Stimulated activated naive B cell treated with anti-CD40 and anti-IgM and Interleukin-4, amounts not matched to agents 10 μg/mL and 1 μg/mL and 100 μg/mL, for 72 hours (primary cell): ENCODE data around the gene SNRPB.

Experiments used
- ATAC-seq, 2 donors: fragments of 150-1000 bp; cut with Tn5 transposase; replicated peaks; 2 replicates each; pipeline ENCODE4 v1.10.0; 2021; ENCODE audit warnings: moderate library complexity in 1 of 2
- DNase-seq: peaks from one replicate; pipeline ENCODE4 v3.0.0; 2021
- H3K27ac Mint-ChIP-seq: one replicate; pipeline ENCODE4 v1.8.0; 2022; ENCODE audit warnings: mild to moderate bottlenecking, mixed read lengths
- H3K27me3 Mint-ChIP-seq, 2 donors: one replicate each; pipeline ENCODE4 v1.8.0; 2022; ENCODE audit warnings: mixed read lengths in 2 of 2
- H3K36me3 Mint-ChIP-seq, 2 donors: one replicate each; pipeline ENCODE4 v1.8.0; 2022; ENCODE audit warnings: mixed read lengths in 2 of 2, mild to moderate bottlenecking in 1 of 2
- H3K4me1 Mint-ChIP-seq, 2 donors: one replicate each; pipeline ENCODE4 v1.8.0; 2022; ENCODE audit warnings: mixed read lengths in 2 of 2, mild to moderate bottlenecking in 1 of 2
- H3K4me3 Mint-ChIP-seq, 2 donors: one replicate each; pipeline ENCODE4 v1.8.0; 2022; ENCODE audit warnings: mild to moderate bottlenecking in 2 of 2, mixed read lengths in 2 of 2, moderate library complexity in 1 of 2
- H3K9me3 Mint-ChIP-seq, 2 donors: one replicate each; pipeline ENCODE4 v1.8.0; 2022; ENCODE audit warnings: mixed read lengths in 2 of 2, mild to moderate bottlenecking in 1 of 2

Gene SNRPB

DNA sequence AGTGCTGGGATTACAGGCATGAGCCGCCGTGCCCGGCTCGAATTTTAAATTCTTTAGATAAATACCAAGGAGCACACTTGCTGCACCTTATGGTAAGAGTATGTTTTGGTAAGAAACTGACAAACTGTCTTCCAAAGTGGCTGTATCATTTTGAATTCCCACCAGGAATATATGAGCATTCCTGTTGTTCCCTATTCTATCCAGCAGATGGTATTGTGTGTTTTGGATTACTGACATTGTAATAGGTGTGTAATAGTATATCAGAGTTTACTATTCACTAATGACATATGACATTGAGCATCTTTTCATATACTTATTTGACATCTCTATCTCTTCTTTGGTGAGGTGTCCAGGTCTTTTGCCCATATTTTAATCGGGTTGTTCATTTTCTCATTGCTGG is 49.3 kb downstream of the SNRPB start:
- Mint-ChIP-seq H3K27me3 (peaks cover 19 to 42% of the 10 kb centered on the region in 2 donors), H3K27ac (no peak overlapping the region), H3K4me3 (no peak overlapping the region), H3K36me3 (no peaks in the 10 kb centered on the region), H3K9me3 (no peaks in the 10 kb centered on the region), H3K4me1 (no peaks in the 10 kb centered on the region)
- DNase-seq = no peak
- no peak for ATAC-seq

DNA sequence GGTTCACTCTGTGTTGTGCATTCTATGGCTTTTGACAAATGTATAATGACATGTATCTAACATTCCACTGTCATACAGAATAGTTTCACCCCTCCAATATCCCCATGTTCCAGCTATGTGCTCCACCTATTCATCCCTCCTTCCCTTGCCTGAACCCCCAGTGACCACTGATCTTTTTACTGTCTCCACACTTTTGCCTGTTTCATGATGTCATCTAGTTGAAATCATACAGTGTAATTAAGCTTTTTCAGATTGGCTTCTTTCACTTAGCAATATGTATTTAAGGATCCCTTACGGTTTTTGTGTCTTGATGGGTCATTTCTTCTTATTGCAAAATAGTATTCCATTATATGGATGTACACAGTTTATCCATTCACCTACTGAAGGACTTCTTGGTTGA is 50.1 kb downstream of the SNRPB start:
- no peak for ATAC-seq
- no peaks in the 10 kb centered on the region for H3K4me1 Mint-ChIP-seq
- DNase-seq = no peak
- H3K36me3 Mint-ChIP-seq = no peaks in the 10 kb centered on the region
- no peak overlapping the region for H3K4me3 Mint-ChIP-seq
- H3K27me3 Mint-ChIP-seq = peaks cover 20 to 39% of the 10 kb centered on the region in 2 donors
- H3K9me3 Mint-ChIP-seq = no peaks in the 10 kb centered on the region
- H3K27ac Mint-ChIP-seq = no peak overlapping the region

DNA sequence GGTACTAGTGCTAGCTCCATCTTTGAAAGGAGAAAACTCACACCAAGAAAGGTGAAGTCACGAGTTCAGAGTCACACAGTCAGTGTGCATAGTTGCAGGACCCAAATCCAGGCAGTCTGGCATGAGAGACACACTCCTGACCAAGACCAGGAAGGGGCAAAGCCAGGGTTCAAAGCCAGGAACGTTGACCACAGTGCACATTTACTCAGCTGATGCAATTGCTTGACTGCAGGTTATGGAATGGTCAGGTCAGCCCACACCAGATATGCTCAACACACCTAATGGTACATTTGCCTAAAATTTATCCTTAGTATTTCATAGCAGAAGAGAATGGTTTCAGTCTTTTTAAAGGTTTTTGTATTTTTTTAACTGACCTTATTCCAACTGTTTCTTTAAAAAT is 52.2 kb downstream of the SNRPB start:
- Mint-ChIP-seq H3K27me3 (peaks cover 27 to 47% of the 10 kb centered on the region in 2 donors), H3K4me3 (no peak overlapping the region), H3K36me3 (no peaks in the 10 kb centered on the region), H3K27ac (no peak overlapping the region), H3K4me1 (no peaks in the 10 kb centered on the region), H3K9me3 (no peaks in the 10 kb centered on the region)
- DNase-seq = no peak
- ATAC-seq = no peak

- no peak overlapping the region for H3K4me3 Mint-ChIP-seq
- peaks cover 27 to 46% of the 10 kb centered on the region in 2 donors for H3K27me3 Mint-ChIP-seq
- no peaks in the 10 kb centered on the region for H3K9me3 Mint-ChIP-seq
- no peaks in the 10 kb centered on the region for H3K36me3 Mint-ChIP-seq
- ATAC-seq = no peak
- no peak for DNase-seq
- H3K4me1 Mint-ChIP-seq = no peaks in the 10 kb centered on the region
- no peak overlapping the region for H3K27ac Mint-ChIP-seq
Measured at GRCh38 chr20:2417213-2417541, 53.4 kb downstream of the SNRPB start.

DNA sequence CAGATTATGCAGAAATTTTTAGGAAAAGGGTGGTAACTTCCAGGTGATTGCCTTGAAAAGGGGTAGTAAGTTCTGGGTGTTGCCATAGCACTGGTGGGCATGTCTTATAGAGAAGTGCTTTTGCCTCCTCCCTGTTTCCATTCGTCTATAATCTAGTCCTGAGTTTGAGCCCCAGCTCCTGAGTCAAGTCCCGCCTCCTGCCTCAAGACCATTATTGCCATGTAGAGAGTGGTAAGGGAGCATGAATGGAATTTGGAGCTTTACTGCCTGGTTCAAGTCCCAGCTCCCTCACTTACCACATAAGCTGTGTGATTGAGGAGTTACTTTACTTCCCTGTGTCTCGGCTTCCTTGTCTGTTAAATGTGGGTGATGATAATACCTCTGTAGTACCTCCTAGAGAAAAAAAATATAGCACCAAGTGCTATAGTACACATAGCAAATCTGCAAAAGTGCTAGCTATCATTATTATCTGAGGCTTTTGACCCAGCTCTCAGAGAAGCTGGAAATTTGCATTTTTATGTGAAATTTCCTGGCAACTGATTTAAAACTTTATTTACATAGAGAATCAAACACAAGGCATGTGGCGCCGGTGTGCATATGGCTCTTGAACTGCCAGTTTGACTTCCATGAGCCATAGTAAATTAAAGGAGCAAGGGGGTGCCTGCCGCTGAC is 53.9 kb downstream of the SNRPB start:
- H3K4me3 Mint-ChIP-seq = no peak overlapping the region

More for the DNA sequence above, 53.9 kb downstream of the SNRPB start:
- Mint-ChIP-seq H3K27ac (no peak overlapping the region), H3K9me3 (no peaks in the 10 kb centered on the region), H3K36me3 (no peaks in the 10 kb centered on the region), H3K4me1 (no peaks in the 10 kb centered on the region), H3K27me3 (peaks cover 24 to 41% of the 10 kb centered on the region in 2 donors)
- ATAC-seq (no peak), DNase-seq (no peak)
